NCI-H526 (cell line): ENCODE measurements around the gene NAE1.

Experiments
- DNase-seq, 2 experiments: peaks; one replicate each; lab custom pipeline; 2025; lab: John Stamatoyannopoulos, UW

NAE1 gene

GRCh38 chr16:66850115-66850815 lies 19.5 kb upstream of the NAE1 start:
- DNase-seq, result no peak

- no peak for DNase-seq
These were observed 18.8 kb upstream of the NAE1 start for GRCh38 chr16:66849549-66849948.

- no peak for DNase-seq
These were observed 18.2 kb upstream of the NAE1 start for GRCh38 chr16:66849021-66849420.

- DNase-seq, result no peak
These were observed 17.4 kb upstream of the NAE1 start for GRCh38 chr16:66848172-66848571.

GRCh38 chr16:66847533-66848067 lies 16.8 kb upstream of the NAE1 start:
- no peak for DNase-seq

- no peak for DNase-seq
These were observed 16.1 kb upstream of the NAE1 start for GRCh38 chr16:66846831-66847230.

- DNase-seq, result no peak
These were observed 15.5 kb upstream of the NAE1 start for GRCh38 chr16:66846266-66846665.

- peak in 1 of 2 experiments; percentile 75 for DNase-seq
These were observed 15.0 kb upstream of the NAE1 start for GRCh38 chr16:66845791-66846221.

- no peak for DNase-seq
These were observed 14.3 kb upstream of the NAE1 start for GRCh38 chr16:66845080-66845410.

GRCh38 chr16:66844342-66845079 lies 13.7 kb upstream of the NAE1 start, which contains the start of gene CA7:
Gene CA7, plus strand, starts transcription at chr16:66844414. Its CDS starts 74 bp downstream, at chr16:66844488.
- DNase-seq, result peak in 1 of 2 experiments; percentile 16

- DNase-seq, result no peak
These were observed 13.2 kb upstream of the NAE1 start for GRCh38 chr16:66844009-66844341.

- DNase-seq, result no peak
These were observed 12.4 kb upstream of the NAE1 start for GRCh38 chr16:66843191-66843590.

GRCh38 chr16:66842765-66843164 lies 12.0 kb upstream of the NAE1 start:
- no peak for DNase-seq

- DNase-seq, result no peak
These were observed 10.6 kb upstream of the NAE1 start for GRCh38 chr16:66841366-66841765.

- DNase-seq, result no peak
These were observed 10.1 kb upstream of the NAE1 start for GRCh38 chr16:66840883-66841282.

- no peak for DNase-seq
These were observed 4.0 kb upstream of the NAE1 start for GRCh38 chr16:66834746-66835145.

- no peak for DNase-seq
These were observed 2.0 kb upstream of the NAE1 start for GRCh38 chr16:66832661-66833305.

GRCh38 chr16:66832190-66832589 lies 1.4 kb upstream of the NAE1 start:
- DNase-seq, result no peak

GRCh38 chr16:66824006-66824405 lies 6.8 kb downstream of the NAE1 start:
- no peak for DNase-seq

- DNase-seq, result no peak
These were observed 16.0 kb downstream of the NAE1 start for GRCh38 chr16:66814734-66815133.

GRCh38 chr16:66811043-66811442 lies 19.7 kb downstream of the NAE1 start:
- DNase-seq, result no peak

- DNase-seq, result no peak
These were observed 20.4 kb downstream of the NAE1 start for GRCh38 chr16:66810391-66810790.

GRCh38 chr16:66809765-66810164 lies 21.0 kb downstream of the NAE1 start:
- DNase-seq, result no peak
